ENCODE data around the gene OR6B1. TPM values are rescaled to one million over a fixed set of nuclear protein-coding genes. Genes with fewer than 3 reads are reported as not detected.

Gene OR6B1
- total and polyA plus RNA-seq, 9 of the 15 experiments (the other 6 are each of a cell fraction or from before 2014, with no cell fraction given) = not detected

GRCh38 chr7:143974459-143974858 is 25.7 kb upstream of the OR6B1 start:
- H3K4me2 ChIP-seq (ENCODE audit: insufficient read depth, low read length) = no peak overlapping the region
- no peak for FAIRE-seq
- 0% methylated on average over 4 of the region's 4 CpGs for WGBS (ENCODE audit: insufficient coverage, low coverage, missing lambda C conversion rate)
- H3K36me3 ChIP-seq (ENCODE audit: control insufficient read depth, insufficient read depth, low read length) = no peaks in the 10 kb centered on the region; the same call in 2 of the 3 replicates
- ChIA-PET POLR2A (interaction anchor here (0.7 to 1.3 kb wide), 5 partner anchors 9 to 462 kb away, joined by 3 to 4 read pairs (median 3); partner anchors contain the start of gene TCAF1), CTCF (ENCODE audit: low intra/inter-chr PET ratio) (no interaction called here)
- peaks cover 0 to 10% of the 10 kb centered on the region in 2 experiments; a peak in 2 of 5 replicates for H3K4me1 ChIP-seq (replicated peaks in 1 of 2; ENCODE audit: control insufficient read depth in 2 of 2, insufficient read depth in 2 of 2, low read length in 2 of 2)
- H3K27me3 ChIP-seq (ENCODE audit: control insufficient read depth in 2 of 2, insufficient read depth in 2 of 2, low read length in 2 of 2) = no peaks in the 10 kb centered on the region
- no TSS peak for BruUV-seq (replicated peaks)
- H3K4me3 ChIP-seq = no peak overlapping the region
- ATAC-seq = peak; percentile 18; the same call in 2 of the 3 replicates
- DNase-seq (ENCODE audit: extremely low read depth in 1 of 4, low spot score in 3 of 4) = no peak
- intact Hi-C loops (cut with micrococcal nuclease) (loop anchor here (5.0 kb wide), 1 partner anchor 47 kb away; no protein-coding TSS in a partner anchor), in situ Hi-C loops (cut with MboI) (no loop called here)
- no peaks in the 10 kb centered on the region for H3K79me2 ChIP-seq (ENCODE audit: control insufficient read depth, insufficient read depth, low read length)
- no peaks in the 10 kb centered on the region for H3K9me3 ChIP-seq (replicated peaks; ENCODE audit: control insufficient read depth, insufficient read depth, low read depth, low read length)
- H3K27ac ChIP-seq (ENCODE audit: extremely low read depth, low read depth, low read length) = no peak overlapping the region
- peak overlapping the region; percentile 32 for H2AFZ ChIP-seq (ENCODE audit: low read depth, low read length)
- TF ChIP-seq HDGF (IDR thresholded peaks at IDR 0.05) (no peak), ZNF77 (CRISPR knock-in tag; IDR thresholded peaks at IDR 0.05) (no peak), ELF1 (tag; IDR thresholded peaks at IDR 0.05) (0 out of 2 replicates have a peak, but pooled peaks have one; percentile 36), CEBPB (tag; IDR thresholded peaks at IDR 0.05) (peak; percentile 45; the same call in 1 of the 2 replicates)
- no peak overlapping the region for H3K9ac ChIP-seq (ENCODE audit: insufficient read depth in 1 of 2, low read depth in 2 of 2, low read length in 2 of 2)
- no peaks in the 10 kb centered on the region for H3K9me1 ChIP-seq (ENCODE audit: control insufficient read depth, insufficient read depth, low read length)
- no peaks in the 10 kb centered on the region for H4K20me1 ChIP-seq (replicated peaks; ENCODE audit: control insufficient read depth, insufficient read depth, low read length)

GRCh38 chr7:143975617-143976016 is 24.5 kb upstream of the OR6B1 start:
- intact Hi-C loops (cut with micrococcal nuclease) = no loop called here
- FAIRE-seq (no peak), ATAC-seq (peak; percentile 76), DNase-seq (ENCODE audit: extremely low read depth in 1 of 4, low spot score in 3 of 4) (peak in 2 of 4 experiments; percentile 27 to 60)
- POLR2A ChIA-PET = interaction anchor here (0.6 kb wide), 1 partner anchor 44 kb away, joined by 5 read pairs; no protein-coding TSS in a partner anchor
- no peak overlapping the region for H3K4me2 ChIP-seq (ENCODE audit: insufficient read depth, low read length)
- no peaks in the 10 kb centered on the region for H4K20me1 ChIP-seq (replicated peaks; ENCODE audit: control insufficient read depth, insufficient read depth, low read length)
- H2AFZ ChIP-seq (ENCODE audit: low read depth, low read length) = no peak overlapping the region
- H3K4me1 ChIP-seq (replicated peaks in 1 of 2; ENCODE audit: control insufficient read depth in 2 of 2, insufficient read depth in 2 of 2, low read length in 2 of 2) = peaks cover 0 to 13% of the 10 kb centered on the region in 2 experiments; a peak in 3 of 5 replicates
- H3K4me3 ChIP-seq = no peak overlapping the region
- no peaks in the 10 kb centered on the region for H3K9me1 ChIP-seq (ENCODE audit: control insufficient read depth, insufficient read depth, low read length)
- in situ Hi-C loops (cut with MboI) = no loop called here
- H3K27ac ChIP-seq (ENCODE audit: extremely low read depth, low read depth, low read length) = no peak overlapping the region
- no TSS peak for BruUV-seq (replicated peaks)
- 0% methylated on average over 1 of the region's 1 CpG for WGBS (ENCODE audit: insufficient coverage, low coverage, missing lambda C conversion rate)
- H3K79me2 ChIP-seq (ENCODE audit: control insufficient read depth, insufficient read depth, low read length) = no peaks in the 10 kb centered on the region
- H3K36me3 ChIP-seq (ENCODE audit: control insufficient read depth, insufficient read depth, low read length) = no peaks in the 10 kb centered on the region; the same call in 2 of the 3 replicates
- no peaks in the 10 kb centered on the region for H3K9me3 ChIP-seq (replicated peaks; ENCODE audit: control insufficient read depth, insufficient read depth, low read depth, low read length)
- H3K27me3 ChIP-seq (ENCODE audit: control insufficient read depth in 2 of 2, insufficient read depth in 2 of 2, low read length in 2 of 2) = no peaks in the 10 kb centered on the region
- CTCF ChIA-PET (ENCODE audit: low intra/inter-chr PET ratio) = no interaction called here
- H3K9ac ChIP-seq (ENCODE audit: insufficient read depth in 1 of 2, low read depth in 2 of 2, low read length in 2 of 2) = no peak overlapping the region
- TF ChIP-seq RAD21 (CRISPR knock-in tag; conservative IDR thresholded peaks at IDR 0.05 in 1 of 2, IDR thresholded peaks at IDR 0.05 in 1 of 2) (peak in 1 of 2 experiments; percentile 27; a peak in 1 of 4 replicates), ZNF589 (CRISPR knock-in tag; IDR thresholded peaks at IDR 0.05; ENCODE audit: low read depth) (no peak), POLR3A (IDR thresholded peaks at IDR 0.05; ENCODE audit: borderline replicate concordance, extremely low read depth, insufficient read depth, insufficient read length) (no peak), ZFP30 (CRISPR knock-in tag; IDR thresholded peaks at IDR 0.05; ENCODE audit: borderline replicate concordance) (no peak), CHCHD3 (CRISPR knock-in tag; IDR thresholded peaks at IDR 0.05) (no peak), UBTF (IDR thresholded peaks at IDR 0.05; ENCODE audit: borderline replicate concordance in 1 of 2, low read depth in 2 of 2, low read length in 2 of 2) (no peak), ZNF398 (CRISPR knock-in tag; IDR thresholded peaks at IDR 0.05) (no peak)
